K562 (cell line): ENCODE results near the gene UQCC2. TPM values are rescaled to one million over a fixed set of nuclear protein-coding genes. Genes with fewer than 3 reads are reported as not detected.

Experiments used
- ARNT ChIP-seq, 2 experiments: fragments of 450-650 bp; IDR thresholded peaks; 2 replicates each; pipeline ENCODE4 v1.6.1; 2016; ENCODE audit warnings: mild to moderate bottlenecking in 1 of 2
- ATF7 ChIP-seq: fragments of 450-650 bp; IDR thresholded peaks from 2 replicates; pipeline ENCODE4 v1.7.1; 2014; ENCODE audit warnings: mild to moderate bottlenecking, moderate library complexity
- CTCFL ChIP-seq: IDR thresholded peaks from 2 replicates; pipeline ENCODE4 v1.6.1; 2011; ENCODE audit warnings: borderline replicate concordance, low read depth, mild to moderate bottlenecking, moderate library complexity, low read length; ENCODE audit not compliant: insufficient read depth, poor library complexity, severe bottlenecking
- ESRRA ChIP-seq: fragments of 450-650 bp; IDR thresholded peaks from 2 replicates; pipeline ENCODE4 v1.6.1; 2014; ENCODE audit warnings: low read depth, mild to moderate bottlenecking, moderate library complexity, borderline replicate concordance
- HMGXB4 ChIP-seq: sonication (generic); formaldehyde crosslinking; IDR thresholded peaks from 2 replicates; pipeline ENCODE4 v1.8.1; 2023; ENCODE audit warnings: mild to moderate bottlenecking, missing genetic modification reagents
- IRF9 ChIP-seq: fragments of 450-650 bp; IDR thresholded peaks from 2 replicates; pipeline ENCODE4 v1.6.1; 2016; ENCODE audit warnings: missing biosample characterization, missing genetic modification characterization
- JUND ChIP-seq, 2 experiments: IDR thresholded peaks; 2 replicates in 1 of 2; 3 replicates in 1 of 2; pipeline ENCODE4 v1.6.1; 2011; ENCODE audit warnings: borderline replicate concordance in 2 of 2, low read depth in 2 of 2, low read length in 2 of 2, improper control_type of control experiment in 1 of 2, missing biosample characterization in 1 of 2, missing genetic modification characterization in 1 of 2, missing genetic modification reagents in 1 of 2
- KAT2B ChIP-seq: IDR thresholded peaks from one replicate; pipeline ENCODE4 v1.6.1; 2012; ENCODE audit warnings: low read depth, mild to moderate bottlenecking, control low read depth, inconsistent platforms, low read length, moderate library complexity
- KAT8 ChIP-seq: fragments of 450-650 bp; IDR thresholded peaks from 2 replicates; pipeline ENCODE4 v1.6.1; 2016; ENCODE audit warnings: low read depth, mild to moderate bottlenecking
- MAZ ChIP-seq, 2 experiments: fragments of 450-650 bp in 1 of 2; sonication (generic) in 1 of 2; formaldehyde crosslinking; IDR thresholded peaks in 1 of 2; conservative IDR thresholded peaks in 1 of 2; 2 replicates each; pipeline versions ENCODE4 v1.4.0 to v1.5.0; 2020; ENCODE audit warnings: mild to moderate bottlenecking in 1 of 2, missing genetic modification reagents in 1 of 2
- MED1 ChIP-seq: sonication (generic); formaldehyde crosslinking; IDR thresholded peaks from 2 replicates; pipeline ENCODE4 v1.8.1; 2023; ENCODE audit warnings: missing genetic modification reagents, borderline replicate concordance
- NCOR1 ChIP-seq: fragments of 450-650 bp; IDR thresholded peaks from 2 replicates; pipeline ENCODE4 v1.6.1; 2016; ENCODE audit warnings: mild to moderate bottlenecking, moderate library complexity
- PHB2 ChIP-seq: fragments of 450-650 bp; IDR thresholded peaks from 2 replicates; pipeline ENCODE4 v1.6.1; 2017; ENCODE audit warnings: low read depth
- POLR2AphosphoS2 ChIP-seq: IDR thresholded peaks from 2 replicates; pipeline ENCODE4 v1.6.1; 2012; ENCODE audit warnings: low read length, improper control_type of control experiment
- RB1 ChIP-seq: fragments of 450-650 bp; IDR thresholded peaks from 2 replicates; pipeline ENCODE4 v1.6.1; 2017; ENCODE audit warnings: low read depth, mild to moderate bottlenecking
- RBM15 ChIP-seq: fragments of 200-400 bp; formaldehyde crosslinking; IDR thresholded peaks from 2 replicates; pipeline ENCODE4 v1.6.1; 2018; ENCODE audit warnings: mild to moderate bottlenecking, low read length, moderate library complexity; ENCODE audit not compliant: insufficient read depth
- RBM25 ChIP-seq: fragments of 200-400 bp; formaldehyde crosslinking; IDR thresholded peaks from 2 replicates; pipeline ENCODE4 v1.6.1; 2018; ENCODE audit warnings: low read length, low read depth, moderate library complexity; ENCODE audit not compliant: severe bottlenecking
- WHSC1 ChIP-seq: IDR thresholded peaks from one replicate; pipeline ENCODE4 v1.6.1; 2012; ENCODE audit warnings: low read length, control low read depth, inconsistent platforms
- ZBTB7A ChIP-seq: IDR thresholded peaks from 2 replicates; pipeline ENCODE4 v1.6.1; 2011; ENCODE audit warnings: low read depth, mild to moderate bottlenecking, low read length, moderate library complexity, borderline replicate concordance; ENCODE audit not compliant: control insufficient read depth
- ZBTB9 ChIP-seq: fragments of 450-650 bp; formaldehyde crosslinking; IDR thresholded peaks from 2 replicates; pipeline ENCODE4 v1.4.0; 2020; ENCODE audit warnings: mild to moderate bottlenecking, moderate library complexity
- ZC3H8 ChIP-seq: fragments of 450-650 bp; IDR thresholded peaks from 2 replicates; pipeline ENCODE4 v1.6.1; 2017
- ZNF445 ChIP-seq: fragments of 250-450 bp; sonication (Bioruptor Pico); IDR thresholded peaks from 2 replicates; pipeline ENCODE4 v1.4.0; 2020; ENCODE audit warnings: low read depth, mild to moderate bottlenecking, moderate library complexity
- ZNF696 ChIP-seq: fragments of 250-450 bp; sonication (Bioruptor Pico); conservative IDR thresholded peaks from 2 replicates; pipeline ENCODE4 v1.4.0; 2020; ENCODE audit warnings: mild to moderate bottlenecking, moderate library complexity
- polyA plus RNA-seq, 8 experiments: library from polyadenylated mRNA; depleted of rRNA in 4 of 8; stranded (reverse) in 5 of 8; unstranded in 3 of 8; fragments of >200 nt; fragmentation: Nextera tagmentation in 2 of 8; fragmentation: Illumina TruSeq in 1 of 8; extraction: Ambion mirVana in 2 of 8; extraction: Trizol in 1 of 8; gene quantifications; 2 replicates each; pipeline versions ENCODE4 v1.2.1 to v1.2.3, GENCODE V29; 2011 to 2014; ENCODE audit warnings: inconsistent platforms in 1 of 8, missing spikeins in 1 of 8
- total RNA-seq, 7 experiments: library from RNA; depleted of rRNA in 6 of 7; stranded (reverse); fragments of >200 nt in 6 of 7; fragmentation: Illumina TruSeq in 2 of 7; extraction: Trizol in 2 of 7; gene quantifications; 2 replicates each; pipeline versions ENCODE4 v1.2.1 to v1.2.3, GENCODE V29; 2011 to 2021; ENCODE audit warnings: low replicate concordance in 1 of 7

The UQCC2 gene
- total and polyA plus RNA-seq, 9 of the 15 experiments (the other 6 are each of a cell fraction or from before 2014, with no cell fraction given): 58.5 to 927 (median 158) TPM

GRCh38 chr6:33700391-33701050, 11.0 kb downstream of the UQCC2 start (continued):
- TF ChIP-seq KAT8 (no peak), IRF9 (no peak), ZBTB7A (no peak), ZC3H8 (no peak), ESRRA (peak; percentile 36; the same call in 1 of the 2 replicates), KAT2B (no peak), NCOR1 (no peak), PHB2 (no peak), MAZ (CRISPR knock-in tag; conservative IDR thresholded peaks at IDR 0.05 in 1 of 2, IDR thresholded peaks at IDR 0.05 in 1 of 2) (0 out of 4 replicates have a peak, but pooled peaks of 1 of the 2 experiments have one; percentile 59), RBM15 (no peak), JUND (IDR thresholded peaks at IDR 0.05; ENCODE audit: borderline replicate concordance, low read depth, low read length) (0 out of 2 replicates have a peak, but pooled peaks have one; percentile 12), JUND (tag; IDR thresholded peaks at IDR 0.05; ENCODE audit: borderline replicate concordance, low read depth, low read length) (no peak), ARNT (IDR thresholded peaks at IDR 0.05) (no peak), WHSC1 (peak; percentile 73), MED1 (no peak), RBM25 (no peak), RB1 (peak; percentile 40; the same call in 1 of the 2 replicates), CTCFL (peak; percentile 35), ZNF445 (CRISPR knock-in tag) (no peak), POLR2AphosphoS2 (no peak), ATF7 (no peak), HMGXB4 (CRISPR knock-in tag) (no peak), ZBTB9 (no peak), ZNF696 (no peak)
